D721Med (cell line): ENCODE data around the gene SETD3.

ENCODE experiments used
- DNase-seq: peaks from one replicate; pipeline ENCODE4 v3.0.0; 2011; ENCODE audit warnings: low spot score; ENCODE audit not compliant: insufficient read length
- FAIRE-seq: peaks from 2 replicates; lab custom pipeline; 2011; peaks lifted over from hg19 to GRCh38; lab: Jason Lieb, UNC
- CTCF ChIP-seq: IDR thresholded peaks from 2 replicates; pipeline ENCODE4 v1.5.1; 2012; ENCODE audit warnings: mild to moderate bottlenecking, control low read depth; ENCODE audit not compliant: insufficient read depth; ENCODE audit errors: missing control alignments

The SETD3 gene

GRCh38 chr14:99432485-99432884 is 48.2 kb downstream of the SETD3 start:
- DNase-seq: no peak
- FAIRE-seq: no peak
- no peak for TF ChIP-seq CTCF

- no peak for TF ChIP-seq CTCF
- no peak for FAIRE-seq
- DNase-seq: no peak
These were observed 48.7 kb downstream of the SETD3 start for GRCh38 chr14:99431986-99432385.

GRCh38 chr14:99430491-99430890 is 50.2 kb downstream of the SETD3 start:
- no peak for DNase-seq
- FAIRE-seq: no peak
- TF ChIP-seq CTCF: no peak

DNA sequence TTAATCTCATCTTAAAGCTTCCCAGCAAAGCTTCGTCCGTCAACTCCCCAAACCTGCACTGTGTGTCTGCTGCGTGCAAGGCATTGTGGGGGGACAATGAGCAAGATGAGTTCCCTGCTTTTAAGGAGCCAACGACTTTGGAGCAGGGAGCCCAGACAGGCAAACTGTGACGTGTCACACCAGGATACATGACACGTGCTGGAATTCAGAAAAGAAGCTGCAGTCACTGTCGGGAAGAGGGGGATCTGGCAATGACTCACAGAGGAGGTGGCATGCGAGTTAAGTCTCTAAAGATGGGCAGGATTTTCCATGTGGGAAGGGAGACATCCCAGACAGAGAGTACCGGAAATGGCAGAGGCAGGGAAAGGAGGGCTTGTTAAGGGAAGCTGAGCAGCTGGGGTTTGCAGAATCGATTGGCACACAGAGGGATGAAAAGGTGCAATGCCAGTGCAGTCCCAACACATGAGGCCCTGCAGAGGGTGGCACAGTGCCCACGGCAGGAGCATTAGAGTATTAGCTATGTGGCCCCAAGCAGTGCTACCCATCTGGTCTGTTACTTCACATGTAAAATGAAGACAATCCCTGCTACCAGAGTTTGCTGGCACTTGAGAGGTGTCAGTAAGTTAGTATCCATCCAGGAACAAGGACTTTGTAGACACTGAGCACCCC is 52.9 kb downstream of the SETD3 start:
- no peak for DNase-seq

DNA sequence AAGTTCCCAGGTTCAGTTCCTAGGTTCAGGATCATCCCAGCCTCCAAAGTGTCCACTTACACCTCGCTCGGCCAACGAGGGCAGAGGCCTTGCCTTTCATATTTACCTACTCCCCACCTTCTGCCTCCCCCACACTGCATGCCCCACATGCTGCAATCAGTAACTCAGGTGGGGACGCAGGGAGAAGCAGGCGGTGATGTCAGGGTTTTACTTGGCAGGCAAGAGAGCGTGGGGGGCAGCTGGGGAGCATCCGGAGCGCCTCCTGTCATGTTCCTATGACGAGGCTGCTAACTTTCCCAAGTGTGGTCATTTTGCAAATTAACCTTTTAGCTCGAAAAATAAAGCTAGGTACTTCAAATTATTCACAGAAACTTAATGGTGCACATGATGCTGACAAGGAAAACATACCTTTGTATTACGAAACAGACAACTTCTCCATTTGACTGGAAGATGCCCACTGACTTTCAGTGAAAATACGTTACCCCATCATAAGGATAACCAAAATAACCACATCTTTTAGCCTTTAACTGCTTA is 53.8 kb downstream of the SETD3 start:
- DNase-seq (no peak), FAIRE-seq (no peak)
- TF ChIP-seq CTCF: no peak

More for the DNA sequence above, 52.9 kb downstream of the SETD3 start:
- TF ChIP-seq CTCF: no peak
- FAIRE-seq: no peak

DNA sequence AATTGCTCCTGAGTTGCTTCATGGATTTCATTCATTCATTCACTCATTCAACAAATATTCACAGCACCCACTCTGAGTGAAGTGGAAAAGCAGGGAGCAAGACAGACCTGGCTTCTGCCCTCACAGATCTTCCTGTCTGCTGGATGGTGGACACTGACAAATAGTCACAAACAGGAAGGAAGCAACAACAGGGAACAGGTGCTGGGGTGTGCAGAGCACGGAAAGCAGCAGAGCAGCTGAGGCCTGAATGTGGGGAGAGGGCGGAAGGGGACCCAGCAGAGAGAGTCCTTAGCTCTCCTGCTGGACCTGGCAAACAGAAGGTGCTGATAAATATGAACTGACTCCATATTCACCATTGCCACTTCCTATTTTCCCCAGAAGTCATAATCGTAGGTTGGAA is 54.4 kb downstream of the SETD3 start:
- DNase-seq (no peak), FAIRE-seq (no peak)
- TF ChIP-seq CTCF: no peak

- TF ChIP-seq CTCF: no peak
- FAIRE-seq: peak; percentile 97
- DNase-seq: peak; percentile 37
These were observed 55.4 kb downstream of the SETD3 start for GRCh38 chr14:99425272-99425681.
